Activated CD4-positive, alpha-beta T cell treated with anti-CD3 and anti-CD28 coated beads, Interleukin-2, amount 10 ng/mL, durations not matched to agents 7 days and 5 days (primary cell): ENCODE data around the gene ACOT13. TPM values are rescaled to one million over a fixed set of nuclear protein-coding genes. Genes with fewer than 3 reads are reported as not detected.
A peak's percentile ranks its signal among the peaks of the same experiment; 100 is the strongest.
"Not testable (repeated sequence)": the region's sequence is repeated elsewhere in the genome, so short reads cannot be mapped to it uniquely, and the experiment has no call there.

Experiments
- CTCF ChIA-PET: fragments of 350-600 bp; sonication (Branson Sonifier 250); formaldehyde crosslinking; loops from one replicate; lab custom pipeline; 2021; ENCODE audit warnings: antibody characterized with exemption; lab: Charles Lee
- POLR2A ChIA-PET: fragments of 350-600 bp; sonication (Branson Sonifier 250); formaldehyde crosslinking; loops from one replicate; lab custom pipeline; 2021; ENCODE audit warnings: antibody characterized with exemption; lab: Charles Lee
- DNase-seq: peaks from one replicate; pipeline ENCODE4 v3.0.0-alpha.2; 2020
- H3K27ac Mint-ChIP-seq: one replicate; pipeline ENCODE4 v1.8.0; 2021; ENCODE audit warnings: mild to moderate bottlenecking, moderate library complexity, mixed read lengths
- H3K27me3 Mint-ChIP-seq: one replicate; pipeline ENCODE4 v1.8.0; 2021; ENCODE audit warnings: mixed read lengths
- H3K36me3 Mint-ChIP-seq: one replicate; pipeline ENCODE4 v1.8.0; 2021; ENCODE audit warnings: low read depth, mixed read lengths
- H3K4me1 Mint-ChIP-seq: one replicate; pipeline ENCODE4 v1.8.0; 2021; ENCODE audit warnings: mixed read lengths
- H3K4me3 Mint-ChIP-seq: one replicate; pipeline ENCODE4 v1.8.0; 2021; ENCODE audit warnings: mild to moderate bottlenecking, moderate library complexity, mixed read lengths
- H3K9me3 Mint-ChIP-seq: one replicate; pipeline ENCODE4 v1.8.0; 2021; ENCODE audit warnings: mixed read lengths
- total RNA-seq, 2 experiments: library from RNA; stranded (reverse); gene quantifications; one replicate each; pipeline ENCODE4 v1.2.3, GENCODE V29; 2021

Gene ACOT13
- total RNA-seq, 2 experiments from 2014 or later: 16.0 to 18.3 TPM

GRCh38 chr6:24644377-24644776 is 22.5 kb upstream of the ACOT13 start:
- POLR2A ChIA-PET: no interaction called here
- DNase-seq: no peak
- Mint-ChIP-seq H3K36me3 (peaks cover 2% of the 10 kb centered on the region), H3K27ac (no peak overlapping the region), H3K9me3 (no peaks in the 10 kb centered on the region), H3K4me1 (peaks cover 16% of the 10 kb centered on the region), H3K27me3 (peaks cover 35% of the 10 kb centered on the region), H3K4me3 (no peak overlapping the region)
- CTCF ChIA-PET: interaction anchor here (0.6 kb wide), 1 partner anchor 47 kb away, joined by 5 read pairs; no protein-coding TSS in a partner anchor

GRCh38 chr6:24646771-24647170 is 20.1 kb upstream of the ACOT13 start:
- H3K4me1 Mint-ChIP-seq: peaks cover 16% of the 10 kb centered on the region
- no peak for DNase-seq
- peaks cover 9% of the 10 kb centered on the region for H3K36me3 Mint-ChIP-seq
- no peak overlapping the region for H3K27ac Mint-ChIP-seq
- H3K27me3 Mint-ChIP-seq: peaks cover 22% of the 10 kb centered on the region
- H3K4me3 Mint-ChIP-seq: peak overlapping the region; percentile 71
- ChIA-PET CTCF (interaction anchor here (0.9 kb wide), 1 partner anchor 10 kb away, joined by 3 read pairs; no protein-coding TSS in a partner anchor), POLR2A (no interaction called here)
- no peaks in the 10 kb centered on the region for H3K9me3 Mint-ChIP-seq

GRCh38 chr6:24648276-24648675 is 18.6 kb upstream of the ACOT13 start:
- CTCF ChIA-PET: no interaction called here
- H3K9me3 Mint-ChIP-seq: no peaks in the 10 kb centered on the region
- H3K36me3 Mint-ChIP-seq: peaks cover 23% of the 10 kb centered on the region
- H3K27ac Mint-ChIP-seq: no peak overlapping the region
- no peak for DNase-seq
- peaks cover 21% of the 10 kb centered on the region for H3K27me3 Mint-ChIP-seq
- no peak overlapping the region for H3K4me3 Mint-ChIP-seq
- peaks cover 16% of the 10 kb centered on the region for H3K4me1 Mint-ChIP-seq
- POLR2A ChIA-PET: no interaction called here

- Mint-ChIP-seq H3K27me3 (peaks cover 11% of the 10 kb centered on the region), H3K4me1 (peaks cover 16% of the 10 kb centered on the region), H3K36me3 (peaks cover 29% of the 10 kb centered on the region), H3K27ac (no peak overlapping the region), H3K4me3 (no peak overlapping the region), H3K9me3 (no peaks in the 10 kb centered on the region)
- CTCF ChIA-PET: interaction anchor here (0.6 kb wide), 1 partner anchor 13 kb away, joined by 3 read pairs; no protein-coding TSS in a partner anchor
- POLR2A ChIA-PET: interaction anchor here (0.6 kb wide), 1 partner anchor 219 kb away, joined by 3 read pairs; no protein-coding TSS in a partner anchor
- DNase-seq: no peak
Observed at GRCh38 chr6:24649691-24650090, 17.2 kb upstream of the ACOT13 start.

GRCh38 chr6:24650365-24650764 is 16.5 kb upstream of the ACOT13 start:
- H3K27ac Mint-ChIP-seq: no peak overlapping the region
- no peaks in the 10 kb centered on the region for H3K9me3 Mint-ChIP-seq
- H3K4me1 Mint-ChIP-seq: peaks cover 15% of the 10 kb centered on the region
- no peak for DNase-seq
- peaks cover 32% of the 10 kb centered on the region for H3K36me3 Mint-ChIP-seq
- ChIA-PET POLR2A (interaction anchor here (0.6 kb wide), 1 partner anchor 218 kb away, joined by 3 read pairs; no protein-coding TSS in a partner anchor), CTCF (no interaction called here)
- no peak overlapping the region for H3K4me3 Mint-ChIP-seq
- peaks cover 5% of the 10 kb centered on the region for H3K27me3 Mint-ChIP-seq

- H3K27me3 Mint-ChIP-seq: no peaks in the 10 kb centered on the region
- ChIA-PET CTCF (interaction anchor here (0.5 to 1.0 kb wide), 4 partner anchors 10 to 118 kb away, joined by 3 to 4 read pairs (median 3); no protein-coding TSS in a partner anchor), POLR2A (interaction anchor here (0.6 kb wide), 1 partner anchor 53 kb away, joined by 4 read pairs; no protein-coding TSS in a partner anchor)
- H3K4me3 Mint-ChIP-seq: no peak overlapping the region
- no peaks in the 10 kb centered on the region for H3K9me3 Mint-ChIP-seq
- H3K36me3 Mint-ChIP-seq: peaks cover 57% of the 10 kb centered on the region
- H3K27ac Mint-ChIP-seq: peak overlapping the region; percentile 60
- DNase-seq: no peak
- peaks cover 22% of the 10 kb centered on the region for H3K4me1 Mint-ChIP-seq
Observed at GRCh38 chr6:24655215-24655614, 11.7 kb upstream of the ACOT13 start.

- H3K27ac Mint-ChIP-seq: no peak overlapping the region
- CTCF ChIA-PET: interaction anchor here (0.6 kb wide), 1 partner anchor 65 kb away, joined by 4 read pairs; no protein-coding TSS in a partner anchor
Observed at GRCh38 chr6:24658573-24659560, 8.0 kb upstream of the ACOT13 start.

GRCh38 chr6:24659561-24659960 is 7.3 kb upstream of the ACOT13 start:
- no peak for DNase-seq
- no peak overlapping the region for H3K27ac Mint-ChIP-seq
- H3K27me3 Mint-ChIP-seq: no peaks in the 10 kb centered on the region
- peaks cover 31% of the 10 kb centered on the region for H3K4me1 Mint-ChIP-seq
- H3K36me3 Mint-ChIP-seq: peaks cover 70% of the 10 kb centered on the region
- H3K9me3 Mint-ChIP-seq: no peaks in the 10 kb centered on the region
- H3K4me3 Mint-ChIP-seq: no peak overlapping the region
- POLR2A ChIA-PET: no interaction called here
- CTCF ChIA-PET: interaction anchor here (0.6 kb wide), 1 partner anchor 65 kb away, joined by 4 read pairs; no protein-coding TSS in a partner anchor

More at GRCh38 chr6:24658573-24659560, 8.0 kb upstream of the ACOT13 start:
- Mint-ChIP-seq H3K36me3 (peaks cover 67% of the 10 kb centered on the region), H3K4me3 (no peak overlapping the region), H3K4me1 (peaks cover 29% of the 10 kb centered on the region), H3K27me3 (no peaks in the 10 kb centered on the region), H3K9me3 (no peaks in the 10 kb centered on the region)
- no peak for DNase-seq
- POLR2A ChIA-PET: no interaction called here

- Mint-ChIP-seq H3K4me3 (no peak overlapping the region), H3K27me3 (no peaks in the 10 kb centered on the region), H3K27ac (no peak overlapping the region), H3K4me1 (peaks cover 35% of the 10 kb centered on the region), H3K9me3 (no peaks in the 10 kb centered on the region), H3K36me3 (peaks cover 76% of the 10 kb centered on the region)
- ChIA-PET CTCF (no interaction called here), POLR2A (no interaction called here)
- DNase-seq: no peak
Observed at GRCh38 chr6:24660105-24660504, 6.8 kb upstream of the ACOT13 start.

GRCh38 chr6:24661759-24662158 is 5.1 kb upstream of the ACOT13 start:
- H3K27ac Mint-ChIP-seq, CTCF ChIA-PET, POLR2A ChIA-PET, H3K27me3 Mint-ChIP-seq, H3K9me3 Mint-ChIP-seq, H3K4me3 Mint-ChIP-seq, DNase-seq: not testable (repeated sequence)
- H3K4me1 Mint-ChIP-seq: peaks cover 28% of the 10 kb centered on the region
- peaks cover 70% of the 10 kb centered on the region for H3K36me3 Mint-ChIP-seq

- ChIA-PET POLR2A (no interaction called here), CTCF (interaction anchor here (0.9 kb wide), 1 partner anchor 27 kb away, joined by 3 read pairs; no protein-coding TSS in a partner anchor)
- no peak for DNase-seq
- Mint-ChIP-seq H3K9me3 (no peaks in the 10 kb centered on the region), H3K36me3 (peaks cover 68% of the 10 kb centered on the region), H3K4me1 (peaks cover 28% of the 10 kb centered on the region), H3K27ac (no peak overlapping the region), H3K4me3 (no peak overlapping the region), H3K27me3 (no peaks in the 10 kb centered on the region)
Observed at GRCh38 chr6:24662236-24662635, 4.6 kb upstream of the ACOT13 start.

GRCh38 chr6:24663189-24663588 is 3.7 kb upstream of the ACOT13 start:
- Mint-ChIP-seq H3K9me3 (no peaks in the 10 kb centered on the region), H3K36me3 (peaks cover 61% of the 10 kb centered on the region), H3K27ac (no peak overlapping the region), H3K4me1 (peaks cover 35% of the 10 kb centered on the region), H3K4me3 (no peak overlapping the region), H3K27me3 (no peaks in the 10 kb centered on the region)
- POLR2A ChIA-PET: interaction anchor here (0.7 kb wide), 1 partner anchor 391 kb away, joined by 3 read pairs; no protein-coding TSS in a partner anchor
- CTCF ChIA-PET: no interaction called here
- DNase-seq: no peak
